ENCODE measurements around the gene ZSCAN12. TPM values are rescaled to one million over a fixed set of nuclear protein-coding genes. Genes with fewer than 3 reads are reported as not detected.
"Not testable (repeated sequence)": the region's sequence is repeated elsewhere in the genome, so short reads cannot be mapped to it uniquely, and the experiment has no call there.

Gene ZSCAN12
- 1 to 10 TPM; 3.0 to 4.9 TPM for total RNA-seq

DNA sequence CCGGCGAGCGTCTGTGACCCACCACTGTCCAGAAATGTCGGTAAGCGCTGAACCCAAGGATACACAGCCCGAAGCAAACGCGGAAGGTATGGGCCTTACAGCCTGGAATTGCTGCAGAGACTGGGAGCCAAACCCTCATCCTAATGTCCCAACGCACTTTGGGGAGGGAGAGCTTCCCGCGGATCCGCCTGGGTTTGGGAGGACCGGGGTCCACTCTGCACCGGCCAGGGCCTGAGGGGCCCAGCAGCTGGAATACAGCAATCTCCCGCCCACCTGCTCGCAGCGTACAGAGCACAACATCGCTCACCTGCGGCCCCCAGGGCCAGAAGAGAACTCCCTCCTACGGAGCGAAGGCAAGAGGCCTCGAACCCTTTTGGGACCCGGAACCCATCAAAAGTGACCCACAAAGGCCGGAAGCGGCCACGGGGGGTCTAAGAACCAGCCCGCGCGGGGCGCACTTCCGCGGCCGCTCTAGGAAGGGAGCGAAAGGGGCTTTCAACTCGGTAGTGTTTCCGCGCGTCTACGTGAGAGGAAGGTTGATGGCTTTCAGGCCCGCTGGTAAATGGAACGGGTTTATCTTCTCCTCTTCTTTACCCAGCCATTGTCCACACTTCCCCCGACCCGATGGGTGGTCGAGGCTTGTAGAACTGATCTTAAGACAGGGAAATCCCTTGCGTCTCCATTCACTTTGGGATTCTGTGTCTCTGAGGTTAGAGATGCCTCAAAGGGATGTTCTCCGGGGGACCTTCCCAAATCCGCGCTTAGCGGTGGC lies at the start of gene ZSCAN12:
Gene ZSCAN12, minus strand, starts transcription at position 398 of the 772 bp plus-strand sequence. CDS start 1,342 bp downstream, outside the sequence.
- no peaks in the 10 kb centered on the region for H3K36me3 ChIP-seq (replicated peaks in 1 of 2; ENCODE audit: insufficient read depth in 1 of 2, low read depth in 2 of 2)
- ATAC-seq (peak; percentile 98), DNase-seq (peak; percentile 76 to 84 (median 82))
- no peaks in the 10 kb centered on the region for H3K9me3 ChIP-seq
- no peaks in the 10 kb centered on the region for H3K27me3 ChIP-seq
- peak within 1 kb of the TSS in 3 of 4 donors; percentile 35 to 54 (median 45) for H3K27ac ChIP-seq
- H3K4me1 ChIP-seq: peaks cover 24% of the 10 kb centered on the region
- intact Hi-C loops (cut with DNase I): no loop called here
- 1% methylated on average over 29 to 49 of the region's 49 CpGs for whole genome bisulfite sequencing, 2 donors
- TF ChIP-seq CTCF (IDR thresholded peaks at IDR 0.05): peak in 5 of 7 experiments; percentile 37 to 66 (median 64)
- TF ChIP-seq POLR2A (IDR thresholded peaks at IDR 0.05): peak in 2 of 3 donors; percentile 28 to 49
- H3K4me3 ChIP-seq: peak within 1 kb of the TSS; percentile 49 to 69

- no peak overlapping the region for H3K4me3 ChIP-seq
- H3K27ac ChIP-seq: no peak overlapping the region
- intact Hi-C loops (cut with DNase I): no loop called here
- TF ChIP-seq CTCF (IDR thresholded peaks at IDR 0.05) (no peak), POLR2A (IDR thresholded peaks at IDR 0.05) (no peak)
- no peaks in the 10 kb centered on the region for H3K36me3 ChIP-seq (replicated peaks in 1 of 2; ENCODE audit: insufficient read depth in 1 of 2, low read depth in 2 of 2)
- peaks cover 0 to 15% of the 10 kb centered on the region in 2 donors for H3K27me3 ChIP-seq
- 72 to 89% methylated on average over 1 of the region's 1 CpG for WGBS, 2 donors
- H3K9me3 ChIP-seq: no peaks in the 10 kb centered on the region
- H3K4me1 ChIP-seq: peaks cover 6% of the 10 kb centered on the region
- no peak for DNase-seq
- no peak for ATAC-seq
These were observed 49.5 kb upstream of the ZSCAN12 start for GRCh38 chr6:28449056-28449455.

GRCh38 chr6:28447512-28447906 lies 48.0 kb upstream of the ZSCAN12 start:
- H3K4me3 ChIP-seq; intact Hi-C loops (cut with DNase I); H3K27ac ChIP-seq; H3K36me3 ChIP-seq (replicated peaks in 1 of 2; ENCODE audit: insufficient read depth in 1 of 2, low read depth in 2 of 2); H3K9me3 ChIP-seq; ATAC-seq; DNase-seq: not testable (repeated sequence)
- H3K27me3 ChIP-seq: peaks cover 0 to 15% of the 10 kb centered on the region in 2 donors
- peaks cover 12% of the 10 kb centered on the region for H3K4me1 ChIP-seq

DNA sequence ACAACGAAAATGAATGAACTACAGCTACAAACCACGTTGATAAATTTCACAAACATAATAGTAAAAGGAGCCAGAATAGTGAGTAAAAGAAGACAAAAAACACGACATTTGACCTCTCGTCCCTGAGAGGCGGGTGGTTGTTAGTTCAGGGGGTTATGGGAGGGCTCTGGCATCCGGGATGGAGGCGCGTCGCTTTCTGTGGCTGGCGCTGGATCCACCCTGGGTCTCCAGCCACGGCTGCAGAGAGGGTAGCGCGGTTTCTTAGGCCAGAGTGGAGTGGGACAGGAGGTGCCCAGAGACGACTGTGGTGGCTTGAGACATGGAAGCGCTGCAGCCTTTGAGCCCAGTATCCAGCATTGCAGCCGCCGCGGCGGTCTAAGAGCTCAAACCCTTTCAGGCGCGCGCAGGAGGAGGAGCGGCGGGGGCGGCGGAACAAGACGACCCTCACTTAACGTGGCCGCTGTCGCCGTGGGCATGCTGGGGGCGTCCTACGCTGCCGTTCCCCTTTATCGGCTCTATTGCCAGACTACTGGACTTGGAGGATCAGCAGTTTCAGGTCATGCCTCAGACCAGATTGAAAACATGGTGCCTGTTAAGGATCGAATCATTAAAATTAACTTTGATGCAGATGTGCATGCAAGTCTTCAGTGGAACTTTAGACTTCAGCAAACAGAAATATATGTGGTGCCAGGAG lies 47.4 kb upstream of the ZSCAN12 start:
- ATAC-seq (no peak), DNase-seq (no peak)
- H3K4me3 ChIP-seq: no peak overlapping the region
- intact Hi-C loops (cut with DNase I): no loop called here
- TF ChIP-seq CTCF (IDR thresholded peaks at IDR 0.05): no peak
- no peak for TF ChIP-seq POLR2A (IDR thresholded peaks at IDR 0.05)
- H3K27ac ChIP-seq: no peak overlapping the region
- H3K4me1 ChIP-seq: peaks cover 12% of the 10 kb centered on the region
- peaks cover 0 to 15% of the 10 kb centered on the region in 2 donors for H3K27me3 ChIP-seq
- no peaks in the 10 kb centered on the region for H3K36me3 ChIP-seq (replicated peaks in 1 of 2; ENCODE audit: insufficient read depth in 1 of 2, low read depth in 2 of 2)
- no peaks in the 10 kb centered on the region for H3K9me3 ChIP-seq
- 1 to 3% methylated on average over 16 to 36 of the region's 36 CpGs for WGBS, 2 donors

DNA sequence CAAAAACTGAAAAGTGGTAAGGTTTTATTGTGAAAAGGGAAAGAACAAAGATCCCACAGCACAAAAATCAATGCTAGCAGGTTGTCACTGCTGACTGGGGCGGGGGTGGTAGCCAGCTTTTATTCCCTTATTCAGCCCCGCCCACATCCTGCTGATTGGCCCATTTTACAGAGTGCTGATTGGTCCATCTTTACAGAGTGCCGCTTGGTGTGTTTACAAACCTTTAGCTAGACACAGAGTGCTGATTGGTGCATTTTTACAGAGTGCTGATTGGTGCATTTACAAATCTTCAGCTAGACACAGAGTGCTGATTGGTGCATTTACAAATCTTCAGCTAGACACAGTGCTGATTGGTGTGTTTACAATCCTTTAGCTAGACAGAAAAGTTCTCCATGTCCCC lies 45.2 kb upstream of the ZSCAN12 start:
- DNase-seq: not testable (repeated sequence)

More for the DNA sequence above, 45.2 kb upstream of the ZSCAN12 start:
- H3K4me3 ChIP-seq; H3K36me3 ChIP-seq (replicated peaks in 1 of 2; ENCODE audit: insufficient read depth in 1 of 2, low read depth in 2 of 2); H3K27ac ChIP-seq; H3K9me3 ChIP-seq; ATAC-seq; intact Hi-C loops (cut with DNase I): not testable (repeated sequence)
- Histone ChIP-seq H3K4me1 (peaks cover 12% of the 10 kb centered on the region), H3K27me3 (peaks cover 0 to 15% of the 10 kb centered on the region in 2 donors)
- 81 to 88% methylated on average over 3 of the region's 3 CpGs for WGBS, 2 donors

All from body of pancreas (tissue), 4 donors.